IMR-90 (cell line): ENCODE results near the gene FAF1. TPM values are rescaled to one million over a fixed set of nuclear protein-coding genes. Genes with fewer than 3 reads are reported as not detected.

Experiments
- ATAC-seq: fragments of 200-7000 bp; cut with Tn5 transposase; 2 replicates; pipeline ENCODE4 v1.9.1; 2020; ENCODE audit warnings: low read depth, mild to moderate bottlenecking, moderate library complexity
- BruUV-seq: library from RNA; stranded (reverse); fragments of 400-500 nt; replicated peaks from 2 replicates; lab custom pipeline; 2021; lab: Mats Ljungman, UMichigan
- CTCF ChIA-PET: fragments of 300-600 bp; formaldehyde crosslinking; extraction: SDS; loops from one replicate; lab custom pipeline; 2021; ENCODE audit warnings: antibody characterized with exemption; lab: Yijun Ruan, JAX
- POLR2A ChIA-PET: fragments of 300-600 bp; sonication (Branson Sonifier 250); formaldehyde crosslinking; loops from one replicate; lab custom pipeline; 2022; ENCODE audit warnings: antibody characterized with exemption; ENCODE audit not compliant: unreplicated experiment; lab: Charles Lee
- DNase-seq: peaks from one replicate; pipeline ENCODE4 v3.0.0; 2013
- H2AFZ ChIP-seq: replicated peaks from 2 replicates; pipeline ENCODE3; 2013; ENCODE audit warnings: low read length, mild to moderate bottlenecking; ENCODE audit not compliant: poor library complexity
- H2AK5ac ChIP-seq: 2 replicates; pipeline ENCODE4 v1.6.1; 2013; ENCODE audit warnings: low read depth, low read length, inconsistent platforms
- H2AK9ac ChIP-seq: replicated peaks from 2 replicates; pipeline ENCODE3; 2013; ENCODE audit warnings: mild to moderate bottlenecking, low read depth, low read length, moderate library complexity; ENCODE audit not compliant: poor library complexity
- H2BK120ac ChIP-seq: 2 replicates; pipeline ENCODE4 v1.6.1; 2013; ENCODE audit warnings: low read depth, low read length, inconsistent platforms
- H2BK15ac ChIP-seq: 3 replicates; pipeline ENCODE4 v1.6.1; 2013; ENCODE audit warnings: low read depth, low read length, inconsistent platforms
- H2BK20ac ChIP-seq: 2 replicates; pipeline ENCODE4 v1.6.1; 2013; ENCODE audit warnings: low read depth, mild to moderate bottlenecking, inconsistent platforms, low read length, moderate library complexity
- H2BK5ac ChIP-seq: 2 replicates; pipeline ENCODE4 v1.6.1; 2013; ENCODE audit warnings: mild to moderate bottlenecking, low read depth, low read length, inconsistent platforms; ENCODE audit not compliant: poor library complexity, severe bottlenecking
- H3K14ac ChIP-seq: replicated peaks from 2 replicates; pipeline ENCODE4 v1.6.1; 2013; ENCODE audit warnings: low read depth, low read length, inconsistent platforms
- H3K18ac ChIP-seq: 2 replicates; pipeline ENCODE4 v1.6.1; 2013; ENCODE audit warnings: low read depth, low read length, control low read depth
- H3K23ac ChIP-seq: 2 replicates; pipeline ENCODE4 v1.6.1; 2013; ENCODE audit warnings: low read depth, low read length, inconsistent platforms
- H3K27ac ChIP-seq: 2 replicates; pipeline ENCODE4 v1.5.1; 2013; ENCODE audit warnings: mild to moderate bottlenecking, control low read depth, low read length; ENCODE audit not compliant: insufficient read depth
- H3K27me3 ChIP-seq: 2 replicates; pipeline ENCODE4 v1.6.1; 2013; ENCODE audit warnings: low read length; ENCODE audit not compliant: control insufficient read depth, insufficient read depth
- H3K36me3 ChIP-seq: 2 replicates; pipeline ENCODE4 v1.6.1; 2013; ENCODE audit warnings: low read length, mixed read lengths; ENCODE audit not compliant: control insufficient read depth, insufficient read depth
- H3K4ac ChIP-seq: 2 replicates; pipeline ENCODE4 v1.6.1; 2013; ENCODE audit warnings: low read depth, low read length, inconsistent platforms
- H3K4me1 ChIP-seq: 2 replicates; pipeline ENCODE4 v1.6.1; 2013; ENCODE audit warnings: low read length, mixed read lengths; ENCODE audit not compliant: control insufficient read depth, insufficient read depth
- H3K4me2 ChIP-seq: 2 replicates; pipeline ENCODE4 v1.6.1; 2013; ENCODE audit warnings: low read depth, mild to moderate bottlenecking, control low read depth, low read length, moderate library complexity
- H3K4me3 ChIP-seq: 2 replicates; pipeline ENCODE4 v1.5.1; 2013; ENCODE audit warnings: low read depth, mild to moderate bottlenecking, control low read depth, low read length, moderate library complexity; ENCODE audit not compliant: insufficient read depth
- H3K56ac ChIP-seq: 2 replicates; pipeline ENCODE4 v1.6.1; 2013; ENCODE audit warnings: low read length, inconsistent platforms; ENCODE audit not compliant: insufficient read depth; ENCODE audit errors: extremely low read depth
- H3K79me1 ChIP-seq, 2 experiments: 2 replicates each; pipeline ENCODE4 v1.6.1; 2013; ENCODE audit warnings: low read length in 2 of 2, inconsistent platforms in 1 of 2, low read depth in 1 of 2
- H3K9ac ChIP-seq: 2 replicates; pipeline ENCODE4 v1.6.1; 2013; ENCODE audit warnings: low read depth, low read length, control low read depth
- H3K9me1 ChIP-seq: 2 replicates; pipeline ENCODE4 v1.6.1; 2013; ENCODE audit warnings: low read length, inconsistent platforms; ENCODE audit not compliant: insufficient read depth
- H3K9me3 ChIP-seq: 2 replicates; pipeline ENCODE4 v1.6.1; 2013; ENCODE audit warnings: low read length; ENCODE audit not compliant: control insufficient read depth, insufficient read depth
- H4K20me1 ChIP-seq: 2 replicates; pipeline ENCODE4 v1.6.1; 2013; ENCODE audit warnings: low read length, inconsistent platforms; ENCODE audit not compliant: insufficient read depth
- H4K5ac ChIP-seq: 2 replicates; pipeline ENCODE4 v1.6.1; 2013; ENCODE audit warnings: mild to moderate bottlenecking, low read depth, low read length, control low read depth
- H4K8ac ChIP-seq, 2 experiments: 2 replicates each; pipeline ENCODE4 v1.6.1; 2013; ENCODE audit warnings: low read depth in 2 of 2, low read length in 2 of 2, control low read depth in 1 of 2, inconsistent platforms in 1 of 2
- H4K91ac ChIP-seq: 2 replicates; pipeline ENCODE4 v1.6.1; 2013; ENCODE audit warnings: low read depth, low read length, inconsistent platforms; ENCODE audit not compliant: insufficient read depth
- BHLHE40 ChIP-seq: fragments of 150-350 bp; IDR thresholded peaks from 2 replicates; pipeline ENCODE4 v1.6.1; 2016; ENCODE audit warnings: mild to moderate bottlenecking, low read depth, low read length
- CEBPB ChIP-seq: IDR thresholded peaks from 2 replicates; pipeline ENCODE4 v1.6.1; 2012; ENCODE audit warnings: low read depth, low read length, improper control_type of control experiment
- CHD1 ChIP-seq: IDR thresholded peaks from 2 replicates; pipeline ENCODE4 v1.6.1; 2012; ENCODE audit warnings: low read depth, low read length, improper control_type of control experiment
- MAFK ChIP-seq: IDR thresholded peaks from 2 replicates; pipeline ENCODE4 v1.6.1; 2012; ENCODE audit warnings: low read depth, low read length, improper control_type of control experiment
- MAZ ChIP-seq: IDR thresholded peaks from 2 replicates; pipeline ENCODE4 v1.6.1; 2012; ENCODE audit warnings: low read depth, mild to moderate bottlenecking, low read length, improper control_type of control experiment, moderate library complexity, borderline replicate concordance
- MXI1 ChIP-seq: IDR thresholded peaks from 2 replicates; pipeline ENCODE4 v1.6.1; 2012; ENCODE audit warnings: low read depth, mild to moderate bottlenecking, low read length, moderate library complexity, borderline replicate concordance
- NFE2L2 ChIP-seq: fragments of 150-350 bp; IDR thresholded peaks from 2 replicates; pipeline ENCODE4 v1.6.1; 2016; ENCODE audit warnings: low read depth, mild to moderate bottlenecking, low read length
- POLR2A ChIP-seq: IDR thresholded peaks from 2 replicates; pipeline ENCODE4 v1.6.1; 2012; ENCODE audit warnings: mild to moderate bottlenecking, low read depth, low read length
- RAD21 ChIP-seq: IDR thresholded peaks from 2 replicates; pipeline ENCODE4 v1.6.1; 2012; ENCODE audit warnings: low read length, improper control_type of control experiment
- RCOR1 ChIP-seq: IDR thresholded peaks from 2 replicates; pipeline ENCODE4 v1.6.1; 2012; ENCODE audit warnings: mild to moderate bottlenecking, low read length, improper control_type of control experiment; ENCODE audit not compliant: insufficient replicate concordance
- RFX5 ChIP-seq: IDR thresholded peaks from 2 replicates; pipeline ENCODE4 v1.8.0; 2012; ENCODE audit warnings: low read depth, mild to moderate bottlenecking, low read length, moderate library complexity
- SMC3 ChIP-seq: fragments of 150-350 bp; IDR thresholded peaks from 2 replicates; pipeline ENCODE4 v1.6.1; 2016; ENCODE audit warnings: low read depth, mild to moderate bottlenecking, antibody characterized with exemption, low read length, moderate library complexity
- WGBS, 2 experiments: methylation state at CpG; one replicate each; pipeline versions ENCODE4 v1.1.5 to v1.1.7; 2013; ENCODE audit warnings: missing lambda C conversion rate in 2 of 2; ENCODE audit not compliant: insufficient read length in 1 of 2; ENCODE audit errors: extremely low coverage in 2 of 2; 5-methylcytosine and 5-hydroxymethylcytosine counted together
- dilution Hi-C: fragments of 300-500 bp; cut with HindIII; formaldehyde crosslinking; loops from one replicate; pipeline ENCODE4 v1.14.3; 2018; ENCODE audit warnings: low sequenced_read_pairs; ENCODE audit not compliant: unreplicated experiment
- in situ Hi-C: fragments of 300-500 bp; cut with MboI; formaldehyde crosslinking; loops from 3 replicates; pipeline ENCODE4 v1.14.3; 2019; ENCODE audit warnings: low sequenced_read_pairs, inconsistent platforms, mixed read lengths
- intact Hi-C: fragments of 100-400 bp; cut with micrococcal nuclease; formaldehyde crosslinking; loops from 2 replicates; pipeline ENCODE4 v1.10.0; 2022
- polyA plus RNA-seq, 3 experiments: library from polyadenylated mRNA; depleted of rRNA; stranded (reverse); fragments of >200 nt; gene quantifications; 2 replicates each; pipeline ENCODE4 v1.2.3, GENCODE V29; 2012; ENCODE audit warnings: low replicate concordance in 1 of 3
- total RNA-seq: library from RNA; depleted of rRNA; stranded (reverse); fragments of >200 nt; gene quantifications from 2 replicates; pipeline ENCODE4 v1.2.3, GENCODE V29; 2012

The FAF1 gene
- total and polyA plus RNA-seq, 2 of the 4 experiments (the other 2 are of a cell fraction): 18.8 to 72.9 TPM

DNA sequence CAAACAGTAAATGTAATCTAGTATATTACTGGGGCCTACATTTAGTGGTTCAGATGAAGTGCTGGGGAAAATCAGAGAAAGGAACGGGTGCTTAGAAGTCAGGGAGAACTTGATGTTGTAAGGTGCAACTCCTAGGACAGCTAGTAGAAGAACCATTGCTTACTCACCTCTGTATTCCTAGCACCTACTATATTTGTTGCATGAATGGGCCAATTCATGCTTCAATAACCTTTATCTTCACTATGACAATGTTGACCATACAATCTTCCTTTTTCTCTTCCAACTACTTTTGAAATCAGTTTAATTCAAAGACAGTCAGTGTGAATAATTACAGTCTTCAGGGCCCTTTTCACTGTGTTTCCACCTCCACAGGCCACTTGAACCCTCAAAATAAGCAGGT, 411.8 kb downstream of the FAF1 start:
- no peak overlapping the region for H3K9ac ChIP-seq
- H2AK5ac ChIP-seq: no peak overlapping the region
- no peak overlapping the region for H3K4me2 ChIP-seq
- no peak overlapping the region for H2BK15ac ChIP-seq
- POLR2A ChIA-PET: no interaction called here
- ATAC-seq (no peak), DNase-seq (no peak)
- no TSS peak for BruUV-seq
- no peak overlapping the region for H2BK120ac ChIP-seq
- no peak overlapping the region for H4K91ac ChIP-seq
- no peak overlapping the region for H3K27ac ChIP-seq
- no peak overlapping the region for H4K5ac ChIP-seq
- H3K36me3 ChIP-seq: no peaks in the 10 kb centered on the region
- no peak overlapping the region for H2AFZ ChIP-seq
- H3K23ac ChIP-seq: no peak overlapping the region
- no peak overlapping the region for H3K18ac ChIP-seq
- dilution Hi-C loops: no loop called here
- no peak overlapping the region for H2AK9ac ChIP-seq
- H3K9me1 ChIP-seq: no peaks in the 10 kb centered on the region
- CTCF ChIA-PET: no interaction called here
- H3K27me3 ChIP-seq: no peaks in the 10 kb centered on the region
- H2BK20ac ChIP-seq: no peak overlapping the region
- no peaks in the 10 kb centered on the region for H3K79me1 ChIP-seq
- H3K9me3 ChIP-seq: no peaks in the 10 kb centered on the region
- no peak overlapping the region for H2BK5ac ChIP-seq
- H3K4me1 ChIP-seq: peaks cover 5% of the 10 kb centered on the region
- in situ Hi-C loops: no loop called here
- H4K20me1 ChIP-seq: no peaks in the 10 kb centered on the region
- H3K14ac ChIP-seq: no peak overlapping the region
- no peak overlapping the region for H3K4ac ChIP-seq
- no peak for TF ChIP-seq RAD21
- TF ChIP-seq SMC3: no peak
- TF ChIP-seq NFE2L2: no peak
- TF ChIP-seq CHD1: no peak
- TF ChIP-seq MXI1: no peak
- no peak for TF ChIP-seq MAFK
- no peak for TF ChIP-seq RCOR1
- TF ChIP-seq BHLHE40: no peak
- no peak for TF ChIP-seq CEBPB
- TF ChIP-seq RFX5: no peak
- TF ChIP-seq MAZ: no peak
- TF ChIP-seq POLR2A: no peak
- H3K4me3 ChIP-seq: no peak overlapping the region
- H4K8ac ChIP-seq: no peak overlapping the region
- WGBS, 2 experiments: no CpG with 5 or more reads among the region's 1 CpG
- intact Hi-C loops: no loop called here
- H3K56ac ChIP-seq: no peak overlapping the region
